Measurements from ENCODE around the gene FOXI2.
A peak's percentile ranks its signal among the peaks of the same experiment; 100 is the strongest.

FOXI2 gene

DNA sequence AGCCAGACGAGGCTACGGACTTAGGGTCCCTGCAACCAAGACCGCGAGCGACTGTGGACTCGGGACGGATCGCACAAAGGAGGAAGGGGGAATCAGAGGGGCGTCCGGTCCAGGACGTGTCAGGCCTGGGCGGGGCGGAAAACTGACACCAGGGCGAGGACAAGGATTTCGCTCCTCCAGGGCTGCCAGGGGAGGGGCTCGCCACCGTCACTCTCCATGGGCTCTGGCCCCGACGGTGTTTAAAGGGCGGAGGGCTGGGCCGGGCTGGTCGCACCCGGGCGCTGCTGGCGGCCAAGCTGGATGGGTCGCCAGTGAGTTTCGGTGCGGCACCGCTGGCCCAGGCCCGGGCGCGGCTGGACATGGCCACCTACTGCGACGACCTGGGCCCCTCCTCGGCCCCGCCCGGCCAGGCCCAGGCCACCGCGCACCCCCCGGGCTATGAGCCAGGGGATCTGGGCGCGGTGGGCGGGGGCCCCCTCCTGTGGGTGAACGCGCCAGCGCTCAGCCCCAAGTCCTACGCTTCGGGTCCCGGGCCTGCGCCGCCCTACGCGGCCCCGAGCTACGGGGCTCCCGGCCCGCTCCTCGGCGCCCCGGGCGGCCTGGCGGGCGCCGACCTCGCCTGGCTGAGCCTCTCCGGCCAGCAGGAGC is at the start of gene FOXI2:
Gene FOXI2, plus strand, starts transcription at position 271 of the 648 bp plus-strand sequence. Its CDS starts 89 bp downstream, at position 360.
- DNase-seq, result no peak

GRCh38 chr10:127687548-127687947 is 49.4 kb upstream of the FOXI2 start:
- DNase-seq, result no peak

DNA sequence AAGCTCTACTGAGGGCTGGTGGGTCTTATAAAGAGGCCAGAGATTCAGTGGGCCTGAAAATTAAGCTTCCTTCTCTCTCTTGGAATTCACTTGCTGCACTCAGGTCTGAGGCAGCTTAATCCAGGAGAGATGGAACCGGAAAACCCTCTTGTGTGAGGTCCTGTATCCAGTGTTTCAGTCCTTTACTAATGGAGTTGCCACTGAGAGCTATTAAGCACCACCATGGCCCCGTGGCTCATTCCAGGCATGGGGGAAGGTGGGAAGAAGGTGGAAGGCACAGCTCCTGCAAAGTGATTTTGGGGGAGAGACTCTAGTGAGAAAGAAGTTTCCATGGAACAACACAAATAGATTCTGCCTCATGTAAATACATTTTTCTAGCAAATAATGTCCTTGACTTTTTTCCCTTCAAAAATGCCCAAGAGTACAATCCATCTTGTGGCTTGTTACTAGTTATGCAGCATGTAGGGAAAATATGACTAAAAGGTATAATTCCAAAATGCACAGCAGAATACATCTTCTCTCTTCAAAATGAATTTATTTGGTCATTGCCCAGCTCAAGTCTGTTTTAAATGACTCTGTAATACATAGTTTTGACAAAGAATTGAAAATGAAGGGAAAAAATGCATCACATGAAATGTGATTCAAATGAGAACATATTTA is 46.7 kb upstream of the FOXI2 start:
- DNase-seq, result no peak

GRCh38 chr10:127694580-127695193 is 42.3 kb upstream of the FOXI2 start:
- peak; percentile 75 for DNase-seq

DNA sequence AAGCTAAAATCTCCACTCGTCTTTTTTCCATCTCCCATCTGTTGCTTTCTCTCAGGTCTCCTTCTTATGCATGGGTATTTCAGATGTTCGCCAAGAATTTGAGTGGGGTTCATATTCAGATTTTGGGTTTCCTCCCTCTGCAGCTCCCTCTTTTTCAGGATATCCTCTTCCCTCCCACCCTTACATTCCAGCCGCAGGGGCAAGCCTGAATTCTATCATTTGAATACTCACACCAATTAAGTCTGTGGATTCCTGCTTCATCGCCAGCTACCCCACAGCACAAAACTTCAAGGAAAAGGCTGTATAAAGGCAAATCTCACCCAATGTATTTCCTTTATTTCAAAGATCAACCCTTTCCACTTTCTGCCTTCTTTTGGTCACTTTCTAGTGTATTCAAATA is 41.6 kb upstream of the FOXI2 start:
- DNase-seq, result no peak

- DNase-seq, result no peak
These were observed 38.1 kb upstream of the FOXI2 start for GRCh38 chr10:127698886-127699285.

- no peak for DNase-seq
These were observed 37.7 kb upstream of the FOXI2 start for GRCh38 chr10:127699311-127699710.

DNA sequence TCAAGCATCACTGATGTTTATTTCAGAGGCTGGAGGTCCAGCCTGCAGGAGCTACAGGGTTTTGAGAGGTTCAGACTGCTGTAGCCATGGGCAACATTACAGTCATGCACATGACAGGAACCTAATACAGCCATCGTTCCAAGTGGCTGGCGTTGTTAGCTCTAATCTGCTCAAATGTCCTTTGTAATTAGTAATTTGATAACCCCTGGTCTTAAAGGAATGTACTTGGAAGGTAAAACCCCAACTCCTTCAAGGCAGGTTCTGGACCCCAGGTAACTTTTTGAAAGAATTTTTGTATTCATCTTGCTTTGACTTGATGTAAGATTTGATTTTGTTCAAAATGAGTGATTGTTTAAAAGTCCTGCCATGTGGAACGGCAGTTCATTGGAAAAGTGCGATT is 34.7 kb upstream of the FOXI2 start:
- no peak for DNase-seq

GRCh38 chr10:127715249-127715648 is 21.7 kb upstream of the FOXI2 start:
- no peak for DNase-seq

GRCh38 chr10:127715782-127716378 is 21.1 kb upstream of the FOXI2 start:
- DNase-seq, result peak; percentile 64

DNA sequence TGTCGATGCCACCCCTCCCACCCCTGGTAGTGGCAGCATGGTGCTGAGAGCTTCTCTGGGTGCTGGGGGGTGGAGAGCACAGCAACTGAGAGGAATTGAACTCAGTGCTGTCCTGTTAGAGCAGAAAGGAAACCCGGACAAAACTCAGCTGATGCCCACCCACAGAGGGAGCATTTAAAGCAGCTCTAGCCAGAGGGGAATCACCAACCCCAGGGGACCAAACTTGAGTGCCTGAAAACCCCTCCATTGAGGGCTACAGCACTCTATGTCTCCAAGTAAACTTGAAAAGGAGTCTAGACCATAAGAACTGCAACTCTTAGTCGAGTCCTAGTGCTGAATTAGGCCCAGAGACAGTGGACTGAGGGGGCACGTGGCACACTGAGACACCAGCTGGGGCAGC is 16.8 kb upstream of the FOXI2 start:
- no peak for DNase-seq

GRCh38 chr10:127720903-127721302 is 16.1 kb upstream of the FOXI2 start:
- DNase-seq, result no peak

- DNase-seq, result no peak
These were observed 2.2 kb upstream of the FOXI2 start for GRCh38 chr10:127734753-127735152.

DNA sequence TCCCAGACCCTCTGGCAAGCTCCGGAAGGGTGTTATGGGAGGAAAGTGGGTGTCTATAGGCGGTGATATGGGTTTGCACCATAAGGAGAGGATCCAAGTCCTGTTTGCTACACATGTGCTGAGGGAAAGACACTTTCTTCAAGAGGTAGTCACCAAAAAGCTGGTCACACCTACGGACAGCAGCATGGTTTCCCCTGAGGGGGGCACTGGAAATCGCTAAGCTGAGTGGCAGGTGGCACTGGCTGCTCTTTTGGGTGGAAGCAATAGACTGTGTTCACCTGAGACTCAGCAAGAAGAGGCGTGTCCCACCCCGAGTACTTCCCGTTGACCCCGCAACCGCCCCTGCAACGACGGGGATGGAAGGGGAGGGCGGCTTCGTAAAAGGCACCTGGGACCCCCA is 1.8 kb upstream of the FOXI2 start:
- DNase-seq, result no peak

- DNase-seq, result no peak
These were observed 1.2 kb upstream of the FOXI2 start for GRCh38 chr10:127735723-127736221.

- peak; percentile 10 for DNase-seq
These were observed 617 bp upstream of the FOXI2 start for GRCh38 chr10:127736222-127736914.

DNA sequence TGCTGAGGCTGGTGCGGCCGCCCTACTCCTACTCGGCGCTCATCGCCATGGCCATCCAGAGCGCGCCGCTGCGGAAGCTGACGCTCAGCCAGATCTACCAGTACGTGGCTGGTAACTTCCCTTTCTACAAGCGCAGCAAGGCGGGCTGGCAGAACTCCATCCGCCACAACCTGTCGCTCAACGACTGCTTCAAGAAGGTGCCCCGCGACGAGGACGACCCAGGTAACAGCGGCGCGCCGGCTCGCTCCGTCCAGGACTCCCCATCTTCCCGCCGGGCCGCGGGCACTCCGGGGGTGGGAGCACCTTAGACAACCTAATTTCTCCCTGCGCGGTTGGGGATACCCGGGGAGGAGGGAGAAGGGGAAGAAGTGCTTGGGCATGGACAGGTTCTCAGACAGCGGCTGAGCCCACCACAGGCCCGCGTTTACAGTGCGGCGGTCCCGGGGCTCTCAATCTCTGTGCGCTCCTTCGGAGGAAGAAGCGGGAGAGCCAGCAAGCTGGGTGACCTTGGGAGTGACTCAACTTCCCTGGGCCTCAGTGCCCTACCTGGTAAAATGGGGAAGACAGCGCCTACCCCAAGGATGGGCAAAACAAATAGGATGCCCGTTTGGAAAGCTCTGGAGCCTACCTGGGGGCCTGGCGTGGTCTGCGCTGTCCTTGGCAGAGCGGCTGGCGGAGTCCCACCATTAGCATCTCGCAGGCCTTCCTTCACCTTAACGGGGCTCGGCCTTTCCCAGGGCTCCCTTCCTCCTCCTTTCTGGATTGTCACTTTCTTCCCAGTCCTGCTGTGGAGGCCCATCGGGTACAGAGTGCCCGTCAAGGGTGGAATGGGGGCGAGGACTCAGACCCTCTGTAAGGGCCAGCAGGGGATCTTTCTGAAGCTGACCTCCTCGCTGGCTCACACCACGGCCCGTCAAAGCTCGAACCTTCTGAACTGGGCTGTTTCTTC is 852 bp downstream of the FOXI2 start:
- DNase-seq, result peak; percentile 68

- no peak for DNase-seq
These were observed 1.8 kb downstream of the FOXI2 start for GRCh38 chr10:127738512-127739424.

DNA sequence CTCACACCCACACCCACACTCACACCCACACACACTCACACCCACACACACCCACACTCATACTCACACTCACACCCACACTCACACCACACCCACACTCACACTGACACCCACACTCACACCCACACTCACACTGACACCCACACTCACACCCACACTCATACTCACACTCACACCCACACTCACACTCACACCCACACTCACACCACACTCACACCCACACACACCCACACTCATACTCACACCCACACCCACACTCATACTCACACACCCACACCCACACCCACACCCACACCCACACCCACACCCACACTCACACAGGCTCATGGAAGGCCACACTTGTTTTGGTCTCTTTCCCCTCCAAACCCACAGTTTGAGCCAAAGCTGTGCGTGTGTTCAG is 2.9 kb downstream of the FOXI2 start:
- no peak for DNase-seq

- no peak for DNase-seq
These were observed 3.6 kb downstream of the FOXI2 start for GRCh38 chr10:127740596-127740995.

GRCh38 chr10:127743205-127743604 is 6.2 kb downstream of the FOXI2 start:
- DNase-seq, result no peak
